Lung microvascular endothelial cell (primary cell): ENCODE results near the gene PHKG2. TPM values are rescaled to one million over a fixed set of nuclear protein-coding genes. Genes with fewer than 3 reads are reported as not detected.

Source experiments
- DNase-seq, 2 donors: peaks; one replicate each; pipeline versions ENCODE4 v3.0.0 to v3.0.0-alpha.2; 2010; ENCODE audit warnings: low read depth in 2 of 2
- total RNA-seq: library from RNA; depleted of rRNA; stranded (reverse); fragments of >200 nt; gene quantifications from 2 replicates; pipeline ENCODE4 v1.2.1, GENCODE V29; 2014

PHKG2 gene
- total RNA-seq, 1 donor from 2014 or later: 10.7 TPM

- DNase-seq: no peak
These were observed 45.4 kb downstream of the PHKG2 start for GRCh38 chr16:30793508-30794069.

- DNase-seq: no peak
These were observed 46.4 kb downstream of the PHKG2 start for GRCh38 chr16:30794634-30795033.

- no peak for DNase-seq
These were observed 49.6 kb downstream of the PHKG2 start for GRCh38 chr16:30797670-30798309.

Other genes with a start within 250 kb of the PHKG2 start
- gene ZNF768, start 221.9 kb upstream of the PHKG2 start, total RNA-seq: 11.3 and 17.9 TPM in 2 replicates
- 4.8 and 7.7 TPM in 2 replicates for gene ZNF747, start 213.6 kb upstream of the PHKG2 start, total RNA-seq
- gene ZNF764, start 190.1 kb upstream of the PHKG2 start, total RNA-seq: 2.0 and 3.2 TPM in 2 replicates
- 5.0 and 5.4 TPM in 2 replicates for gene ZNF688, start 176.7 kb upstream of the PHKG2 start, total RNA-seq
- 5.4 and 9.9 TPM in 2 replicates for gene ZNF785, start 162.7 kb upstream of the PHKG2 start, total RNA-seq
- gene ZNF689, start 138.0 kb upstream of the PHKG2 start, total RNA-seq: 3.1 and 4.0 TPM in 2 replicates
- 4.1 and 4.4 TPM in 2 replicates for gene PRR14, start 97.5 kb upstream of the PHKG2 start, total RNA-seq
- gene FBRS, start 90.0 kb upstream of the PHKG2 start, total RNA-seq: 7.8 and 13.3 TPM in 2 replicates
- 16.6 and 24.8 TPM in 2 replicates for gene SRCAP, start 49.3 kb upstream of the PHKG2 start, total RNA-seq
- 0.40 and 0.87 TPM in 2 replicates for gene CFAP119, start 13.6 kb downstream of the PHKG2 start, total RNA-seq
- gene RNF40, start 13.9 kb downstream of the PHKG2 start, total RNA-seq: 32.7 and 42.5 TPM in 2 replicates
- 3.9 and 5.2 TPM in 2 replicates for gene ZNF629, start 38.8 kb downstream of the PHKG2 start, total RNA-seq
- 39.7 and 72.0 TPM in 2 replicates for gene BCL7C, start 145.7 kb downstream of the PHKG2 start, total RNA-seq
- gene CTF1, start 148.2 kb downstream of the PHKG2 start, total RNA-seq: 0.22 and 0.40 TPM in 2 replicates
- gene FBXL19, start 175.1 kb downstream of the PHKG2 start, total RNA-seq: 14.3 and 15.7 TPM in 2 replicates
- 22.9 and 24.8 TPM in 2 replicates for gene ORAI3, start 200.6 kb downstream of the PHKG2 start, total RNA-seq
- 1.7 and 2.2 TPM in 2 replicates for gene SETD1A, start 209.3 kb downstream of the PHKG2 start, total RNA-seq
- gene HSD3B7, start 236.8 kb downstream of the PHKG2 start, total RNA-seq: 13.3 and 26.0 TPM in 2 replicates